Gastrocnemius medialis (tissue), 4 donors: Measurements from ENCODE around the gene NXN. TPM values are rescaled to one million over a fixed set of nuclear protein-coding genes. Genes with fewer than 3 reads are reported as not detected.
"Not testable (repeated sequence)": the region's sequence is repeated elsewhere in the genome, so short reads cannot be mapped to it uniquely, and the experiment has no call there.

Experiments
- ATAC-seq, 2 donors: fragments of 150-250 bp; one replicate each; pipeline ENCODE4 v1.9.1; 2016
- DNase-seq, 2 donors: peaks; one replicate each; pipeline ENCODE4 v3.0.0-alpha.2; 2019
- H3K27ac ChIP-seq, 4 donors: fragments of 200-600 bp; sonication (generic); 1 replicate in 1 of 4; 2 replicates in 3 of 4; pipeline ENCODE4 v1.5.1; 2016 to 2018; ENCODE audit warnings: mild to moderate bottlenecking in 2 of 4, moderate library complexity in 1 of 4
- H3K27me3 ChIP-seq, 3 donors: fragments of 200-600 bp; sonication (generic) in 2 of 3; 1 replicate in 1 of 3; 2 replicates in 2 of 3; pipeline versions ENCODE4 v1.5.1 to v1.6.0; 2016 to 2019; ENCODE audit warnings: mild to moderate bottlenecking in 1 of 3, moderate library complexity in 1 of 3
- H3K36me3 ChIP-seq, 2 donors: fragments of 200-600 bp; sonication (generic) in 1 of 2; one replicate each; pipeline ENCODE4 v1.5.1; 2017 to 2018
- H3K4me1 ChIP-seq, 2 donors: fragments of 200-600 bp; sonication (generic) in 1 of 2; one replicate each; pipeline ENCODE4 v1.5.1; 2016 to 2017; ENCODE audit warnings: mild to moderate bottlenecking in 2 of 2
- H3K4me3 ChIP-seq, 4 donors: fragments of 200-600 bp; sonication (generic) in 3 of 4; 1 replicate in 1 of 4; 2 replicates in 3 of 4; pipeline ENCODE4 v1.5.1; 2016 to 2019; ENCODE audit warnings: mild to moderate bottlenecking in 2 of 4
- H3K9me3 ChIP-seq, 3 donors: fragments of 200-600 bp; sonication (generic) in 2 of 3; 1 replicate in 1 of 3; 2 replicates in 2 of 3; pipeline ENCODE4 v1.5.1; 2016 to 2019
- POLR2A ChIP-seq, 2 donors: fragments of 450-650 bp; IDR thresholded peaks; one replicate each; pipeline ENCODE4 v1.6.1; 2017; ENCODE audit warnings: antibody characterized with exemption in 2 of 2, mild to moderate bottlenecking in 2 of 2, moderate library complexity in 2 of 2
- in situ Hi-C, 4 donors: fragments of 200-750 bp; cut with MboI; loops; one replicate each; pipeline versions ENCODE4 v1.15.0 to v1.8.0; 2017; ENCODE audit warnings: low sequenced_read_pairs in 4 of 4
- intact Hi-C: fragments of 100-400 bp; cut with DNase I; formaldehyde crosslinking; loops from one replicate; pipeline ENCODE4 v1.15.1; 2023; ENCODE audit warnings: low total_unique reads
- total RNA-seq, 4 donors: library from RNA; depleted of rRNA; stranded (reverse); fragments of >200 nt; gene quantifications; one replicate each; pipeline versions ENCODE4 v1.1.0 to v1.2.3, GENCODE V29; 2016
- TF ChIP-seq, protein P1 (sequence below), 5 experiments: fragments of 450-650 bp in 3 of 5; fragments of 200-600 bp in 2 of 5; sonication (generic) in 2 of 5; IDR thresholded peaks in 4 of 5; conservative IDR thresholded peaks in 1 of 5; 1 replicate in 4 of 5; 2 replicates in 1 of 5; pipeline ENCODE4 v1.5.1; 2016 to 2019; ENCODE audit warnings: antibody characterized with exemption in 5 of 5, mild to moderate bottlenecking in 3 of 5, moderate library complexity in 3 of 5

The NXN gene
- total RNA-seq, 4 donors from 2014 or later: 55.6 to 86.4 (median 62.7) TPM

GRCh38 chr17:760371-760770 is 219.2 kb downstream of the NXN start:
- Histone ChIP-seq H3K27me3 (no peaks in the 10 kb centered on the region), H3K9me3 (no peaks in the 10 kb centered on the region), H3K4me3 (no peak overlapping the region), H3K4me1 (no peaks in the 10 kb centered on the region), H3K36me3 (peaks cover 0 to 43% of the 10 kb centered on the region in 2 donors), H3K27ac (no peak overlapping the region)
- DNase-seq (no peak), ATAC-seq (no peak)
- in situ Hi-C loops: no loop called here
- TF ChIP-seq, protein P1, sequence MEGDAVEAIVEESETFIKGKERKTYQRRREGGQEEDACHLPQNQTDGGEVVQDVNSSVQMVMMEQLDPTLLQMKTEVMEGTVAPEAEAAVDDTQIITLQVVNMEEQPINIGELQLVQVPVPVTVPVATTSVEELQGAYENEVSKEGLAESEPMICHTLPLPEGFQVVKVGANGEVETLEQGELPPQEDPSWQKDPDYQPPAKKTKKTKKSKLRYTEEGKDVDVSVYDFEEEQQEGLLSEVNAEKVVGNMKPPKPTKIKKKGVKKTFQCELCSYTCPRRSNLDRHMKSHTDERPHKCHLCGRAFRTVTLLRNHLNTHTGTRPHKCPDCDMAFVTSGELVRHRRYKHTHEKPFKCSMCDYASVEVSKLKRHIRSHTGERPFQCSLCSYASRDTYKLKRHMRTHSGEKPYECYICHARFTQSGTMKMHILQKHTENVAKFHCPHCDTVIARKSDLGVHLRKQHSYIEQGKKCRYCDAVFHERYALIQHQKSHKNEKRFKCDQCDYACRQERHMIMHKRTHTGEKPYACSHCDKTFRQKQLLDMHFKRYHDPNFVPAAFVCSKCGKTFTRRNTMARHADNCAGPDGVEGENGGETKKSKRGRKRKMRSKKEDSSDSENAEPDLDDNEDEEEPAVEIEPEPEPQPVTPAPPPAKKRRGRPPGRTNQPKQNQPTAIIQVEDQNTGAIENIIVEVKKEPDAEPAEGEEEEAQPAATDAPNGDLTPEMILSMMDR (IDR thresholded peaks at IDR 0.05 in 4 of 5, conservative IDR thresholded peaks at IDR 0.05 in 1 of 5): no peak
- TF ChIP-seq POLR2A (IDR thresholded peaks at IDR 0.05): no peak
- intact Hi-C loops: no loop called here

DNA sequence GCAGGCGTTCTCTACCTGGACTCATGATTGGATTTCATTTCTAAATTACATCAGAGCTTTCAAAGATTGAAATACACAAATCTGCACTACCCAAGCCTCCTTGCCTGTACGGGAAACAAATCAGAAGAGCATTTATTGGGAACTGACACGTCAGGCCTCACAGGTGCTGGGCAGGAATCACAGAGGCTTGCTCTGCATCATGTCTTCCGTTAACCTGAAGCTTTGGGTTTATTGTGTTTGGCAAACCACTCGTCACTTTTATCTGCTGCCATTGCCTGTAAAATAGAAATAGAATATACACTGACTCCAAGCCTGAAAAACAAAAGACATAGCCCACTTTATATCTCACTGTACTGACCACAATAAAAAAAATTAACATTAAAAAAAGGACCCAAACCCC is 219.6 kb downstream of the NXN start:
- ATAC-seq: no peak
- Histone ChIP-seq H3K4me1 (no peaks in the 10 kb centered on the region), H3K36me3 (peaks cover 0 to 43% of the 10 kb centered on the region in 2 donors), H3K27me3 (no peaks in the 10 kb centered on the region), H3K27ac (no peak overlapping the region), H3K4me3 (no peak overlapping the region), H3K9me3 (no peaks in the 10 kb centered on the region)
- DNase-seq: no peak
- in situ Hi-C loops (no loop called here), intact Hi-C loops (no loop called here)
- TF ChIP-seq POLR2A (IDR thresholded peaks at IDR 0.05): no peak
- TF ChIP-seq, protein P1 (IDR thresholded peaks at IDR 0.05 in 4 of 5, conservative IDR thresholded peaks at IDR 0.05 in 1 of 5): no peak

- ATAC-seq, in situ Hi-C loops, H3K27me3 ChIP-seq: not testable (repeated sequence)
These were observed 223.5 kb downstream of the NXN start for GRCh38 chr17:756010-756567.

GRCh38 chr17:755319-755961 is 224.1 kb downstream of the NXN start:
- ATAC-seq, in situ Hi-C loops, H3K4me3 ChIP-seq, H3K27me3 ChIP-seq, H3K9me3 ChIP-seq, intact Hi-C loops, H3K27ac ChIP-seq, DNase-seq: not testable (repeated sequence)
- Histone ChIP-seq H3K4me1 (peaks cover 10 to 17% of the 10 kb centered on the region in 2 donors), H3K36me3 (peaks cover 0 to 15% of the 10 kb centered on the region in 2 donors)

More at GRCh38 chr17:756010-756567, 223.5 kb downstream of the NXN start:
- intact Hi-C loops, H3K4me3 ChIP-seq, H3K9me3 ChIP-seq, DNase-seq, H3K27ac ChIP-seq: not testable (repeated sequence)
- peaks cover 4 to 11% of the 10 kb centered on the region in 2 donors for H3K4me1 ChIP-seq
- H3K36me3 ChIP-seq: peaks cover 0 to 21% of the 10 kb centered on the region in 2 donors

- H3K27me3 ChIP-seq: no peaks in the 10 kb centered on the region
- in situ Hi-C loops: no loop called here
- peaks cover 12 to 19% of the 10 kb centered on the region in 2 donors for H3K4me1 ChIP-seq
- no peak for TF ChIP-seq POLR2A (IDR thresholded peaks at IDR 0.05)
- TF ChIP-seq, protein P1 (IDR thresholded peaks at IDR 0.05 in 4 of 5, conservative IDR thresholded peaks at IDR 0.05 in 1 of 5): no peak
- intact Hi-C loops: loop anchor here (5.0 kb wide), 1 partner anchor 606 kb away; no protein-coding TSS in a partner anchor
- DNase-seq (no peak), ATAC-seq (no peak)
- H3K36me3 ChIP-seq: peaks cover 0 to 3% of the 10 kb centered on the region in 2 donors
- peak overlapping the region in 1 of 4 donors; percentile 31 for H3K27ac ChIP-seq
- no peaks in the 10 kb centered on the region for H3K9me3 ChIP-seq
- H3K4me3 ChIP-seq: no peak overlapping the region
These were observed 226.2 kb downstream of the NXN start for GRCh38 chr17:753418-753817.
